Measurements from ENCODE around the gene STMP1. TPM values are rescaled to one million over a fixed set of nuclear protein-coding genes. Genes with fewer than 3 reads are reported as not detected.

Gene STMP1
- total RNA-seq, 1 experiment from 2014 or later = 15.3 TPM

GRCh38 chr7:135712796-135713195 lies 50.5 kb downstream of the STMP1 start:
- no peaks in the 10 kb centered on the region for H3K27me3 ChIP-seq (replicated peaks)
- H3K36me3 ChIP-seq = no peaks in the 10 kb centered on the region
- no peaks in the 10 kb centered on the region for H3K9me3 ChIP-seq (replicated peaks)
- H3K27ac ChIP-seq = no peak overlapping the region
- peaks cover 41% of the 10 kb centered on the region for H3K4me1 ChIP-seq (replicated peaks)
- no peak for DNase-seq (ENCODE audit: low read depth in 1 of 2, low spot score in 2 of 2)
- H3K4me3 ChIP-seq = no peak overlapping the region

- Histone ChIP-seq H3K27me3 (replicated peaks) (no peaks in the 10 kb centered on the region), H3K27ac (no peak overlapping the region), H3K36me3 (no peaks in the 10 kb centered on the region), H3K4me1 (replicated peaks) (peaks cover 41% of the 10 kb centered on the region), H3K9me3 (replicated peaks) (no peaks in the 10 kb centered on the region), H3K4me3 (no peak overlapping the region)
- no peak for DNase-seq (ENCODE audit: low read depth in 1 of 2, low spot score in 2 of 2)
These were observed 51.6 kb downstream of the STMP1 start for GRCh38 chr7:135713836-135714470.

GRCh38 chr7:135714534-135715009 lies 52.3 kb downstream of the STMP1 start:
- Histone ChIP-seq H3K27me3 (replicated peaks) (no peaks in the 10 kb centered on the region), H3K4me1 (replicated peaks) (peaks cover 39% of the 10 kb centered on the region), H3K4me3 (no peak overlapping the region), H3K27ac (no peak overlapping the region), H3K9me3 (replicated peaks) (no peaks in the 10 kb centered on the region), H3K36me3 (no peaks in the 10 kb centered on the region)
- peak; percentile 50 to 72 for DNase-seq (ENCODE audit: low read depth in 1 of 2, low spot score in 2 of 2)

GRCh38 chr7:135715055-135715522 lies 52.8 kb downstream of the STMP1 start:
- Histone ChIP-seq H3K27ac (no peak overlapping the region), H3K36me3 (no peaks in the 10 kb centered on the region), H3K4me3 (no peak overlapping the region), H3K27me3 (replicated peaks) (no peaks in the 10 kb centered on the region), H3K9me3 (replicated peaks) (no peaks in the 10 kb centered on the region), H3K4me1 (replicated peaks) (peaks cover 36% of the 10 kb centered on the region)
- DNase-seq (ENCODE audit: low read depth in 1 of 2, low spot score in 2 of 2) = peak in 1 of 2 experiments; percentile 26

- Histone ChIP-seq H3K36me3 (no peaks in the 10 kb centered on the region), H3K9me3 (replicated peaks) (no peaks in the 10 kb centered on the region), H3K27me3 (replicated peaks) (no peaks in the 10 kb centered on the region), H3K4me3 (no peak overlapping the region), H3K4me1 (replicated peaks) (peaks cover 36% of the 10 kb centered on the region), H3K27ac (no peak overlapping the region)
- no peak for DNase-seq (ENCODE audit: low read depth in 1 of 2, low spot score in 2 of 2)
These were observed 53.4 kb downstream of the STMP1 start for GRCh38 chr7:135715673-135716072.

- H3K4me3 ChIP-seq = no peak overlapping the region
- H3K4me1 ChIP-seq (replicated peaks) = peaks cover 31% of the 10 kb centered on the region
- H3K9me3 ChIP-seq (replicated peaks) = no peaks in the 10 kb centered on the region
- H3K27me3 ChIP-seq (replicated peaks) = no peaks in the 10 kb centered on the region
- no peaks in the 10 kb centered on the region for H3K36me3 ChIP-seq
- 0 out of 2 replicates have a peak overlapping the region, but pooled peaks have one; percentile 17 for H3K27ac ChIP-seq
- DNase-seq (ENCODE audit: low read depth in 1 of 2, low spot score in 2 of 2) = peak; percentile 83 to 84
These were observed 54.4 kb downstream of the STMP1 start for GRCh38 chr7:135716677-135717238.

- no peak for DNase-seq (ENCODE audit: low read depth in 1 of 2, low spot score in 2 of 2)
- Histone ChIP-seq H3K36me3 (no peaks in the 10 kb centered on the region), H3K27ac (no peak overlapping the region), H3K9me3 (replicated peaks) (no peaks in the 10 kb centered on the region), H3K4me3 (no peak overlapping the region), H3K27me3 (replicated peaks) (no peaks in the 10 kb centered on the region), H3K4me1 (replicated peaks) (peaks cover 31% of the 10 kb centered on the region)
These were observed 55.4 kb downstream of the STMP1 start for GRCh38 chr7:135717693-135718092.

- no peak overlapping the region for H3K4me3 ChIP-seq
- no peaks in the 10 kb centered on the region for H3K9me3 ChIP-seq (replicated peaks)
- no peak overlapping the region for H3K27ac ChIP-seq
- peaks cover 31% of the 10 kb centered on the region for H3K4me1 ChIP-seq (replicated peaks)
- no peaks in the 10 kb centered on the region for H3K36me3 ChIP-seq
- no peak for DNase-seq (ENCODE audit: low read depth in 1 of 2, low spot score in 2 of 2)
- H3K27me3 ChIP-seq (replicated peaks) = no peaks in the 10 kb centered on the region
These were observed 55.9 kb downstream of the STMP1 start for GRCh38 chr7:135718219-135718618.

- Histone ChIP-seq H3K4me3 (no peak overlapping the region), H3K4me1 (replicated peaks) (peaks cover 31% of the 10 kb centered on the region), H3K9me3 (replicated peaks) (no peaks in the 10 kb centered on the region), H3K27me3 (replicated peaks) (no peaks in the 10 kb centered on the region), H3K36me3 (no peaks in the 10 kb centered on the region), H3K27ac (no peak overlapping the region)
- DNase-seq (ENCODE audit: low read depth in 1 of 2, low spot score in 2 of 2) = no peak
These were observed 56.6 kb downstream of the STMP1 start for GRCh38 chr7:135718794-135719437.

- Histone ChIP-seq H3K9me3 (replicated peaks) (no peaks in the 10 kb centered on the region), H3K27me3 (replicated peaks) (no peaks in the 10 kb centered on the region), H3K4me1 (replicated peaks) (peaks cover 24% of the 10 kb centered on the region), H3K27ac (no peak overlapping the region), H3K4me3 (no peak overlapping the region), H3K36me3 (no peaks in the 10 kb centered on the region)
- no peak for DNase-seq (ENCODE audit: low read depth in 1 of 2, low spot score in 2 of 2)
These were observed 57.4 kb downstream of the STMP1 start for GRCh38 chr7:135719688-135720087.

GRCh38 chr7:135721198-135721820 lies 59.0 kb downstream of the STMP1 start:
- no peaks in the 10 kb centered on the region for H3K9me3 ChIP-seq (replicated peaks)
- H3K4me3 ChIP-seq = no peak overlapping the region
- H3K27me3 ChIP-seq (replicated peaks) = no peaks in the 10 kb centered on the region
- H3K27ac ChIP-seq = no peak overlapping the region
- H3K36me3 ChIP-seq = no peaks in the 10 kb centered on the region
- no peak for DNase-seq (ENCODE audit: low read depth in 1 of 2, low spot score in 2 of 2)
- H3K4me1 ChIP-seq (replicated peaks) = peaks cover 8% of the 10 kb centered on the region

GRCh38 chr7:135723411-135723810 lies 61.1 kb downstream of the STMP1 start:
- Histone ChIP-seq H3K27me3 (replicated peaks) (no peaks in the 10 kb centered on the region), H3K4me3 (no peak overlapping the region), H3K4me1 (replicated peaks) (no peaks in the 10 kb centered on the region), H3K36me3 (no peaks in the 10 kb centered on the region), H3K9me3 (replicated peaks) (no peaks in the 10 kb centered on the region), H3K27ac (no peak overlapping the region)
- DNase-seq (ENCODE audit: low read depth in 1 of 2, low spot score in 2 of 2) = no peak
